Gastrocnemius medialis (tissue), 4 donors: Measurements from ENCODE around the gene ZCWPW1.

Source experiments
- POLR2A ChIP-seq, 2 donors: fragments of 450-650 bp; IDR thresholded peaks; one replicate each; pipeline ENCODE4 v1.6.1; 2017; ENCODE audit warnings: antibody characterized with exemption in 2 of 2, mild to moderate bottlenecking in 2 of 2, moderate library complexity in 2 of 2
- TF ChIP-seq, protein P1 (sequence below), 5 experiments: fragments of 450-650 bp in 3 of 5; fragments of 200-600 bp in 2 of 5; sonication (generic) in 2 of 5; IDR thresholded peaks in 4 of 5; conservative IDR thresholded peaks in 1 of 5; 1 replicate in 4 of 5; 2 replicates in 1 of 5; pipeline ENCODE4 v1.5.1; 2016 to 2019; ENCODE audit warnings: antibody characterized with exemption in 5 of 5, mild to moderate bottlenecking in 3 of 5, moderate library complexity in 3 of 5

DNA sequence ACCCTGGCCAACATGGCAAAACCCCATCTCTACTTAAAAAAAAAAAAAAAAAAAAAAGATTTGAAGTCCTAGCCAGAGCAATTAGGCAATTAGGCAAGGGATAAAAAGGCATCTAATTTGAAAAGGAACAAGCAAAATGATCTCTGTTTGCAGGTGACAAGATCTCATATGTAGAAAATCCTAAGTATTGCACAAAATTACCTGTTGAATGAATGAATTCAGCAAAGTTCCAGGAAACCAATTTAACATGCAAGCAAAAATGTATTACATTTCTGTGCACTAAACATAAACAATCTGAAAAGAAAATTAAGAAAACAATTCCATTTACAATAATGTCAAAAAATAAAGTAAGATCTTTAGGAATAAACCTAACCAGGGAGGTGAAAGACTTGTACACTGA lies 65.4 kb downstream of the ZCWPW1 start:
- TF ChIP-seq, protein P1, sequence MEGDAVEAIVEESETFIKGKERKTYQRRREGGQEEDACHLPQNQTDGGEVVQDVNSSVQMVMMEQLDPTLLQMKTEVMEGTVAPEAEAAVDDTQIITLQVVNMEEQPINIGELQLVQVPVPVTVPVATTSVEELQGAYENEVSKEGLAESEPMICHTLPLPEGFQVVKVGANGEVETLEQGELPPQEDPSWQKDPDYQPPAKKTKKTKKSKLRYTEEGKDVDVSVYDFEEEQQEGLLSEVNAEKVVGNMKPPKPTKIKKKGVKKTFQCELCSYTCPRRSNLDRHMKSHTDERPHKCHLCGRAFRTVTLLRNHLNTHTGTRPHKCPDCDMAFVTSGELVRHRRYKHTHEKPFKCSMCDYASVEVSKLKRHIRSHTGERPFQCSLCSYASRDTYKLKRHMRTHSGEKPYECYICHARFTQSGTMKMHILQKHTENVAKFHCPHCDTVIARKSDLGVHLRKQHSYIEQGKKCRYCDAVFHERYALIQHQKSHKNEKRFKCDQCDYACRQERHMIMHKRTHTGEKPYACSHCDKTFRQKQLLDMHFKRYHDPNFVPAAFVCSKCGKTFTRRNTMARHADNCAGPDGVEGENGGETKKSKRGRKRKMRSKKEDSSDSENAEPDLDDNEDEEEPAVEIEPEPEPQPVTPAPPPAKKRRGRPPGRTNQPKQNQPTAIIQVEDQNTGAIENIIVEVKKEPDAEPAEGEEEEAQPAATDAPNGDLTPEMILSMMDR (IDR thresholded peaks at IDR 0.05 in 4 of 5, conservative IDR thresholded peaks at IDR 0.05 in 1 of 5) = no peak
- no peak for TF ChIP-seq POLR2A (IDR thresholded peaks at IDR 0.05)
